ENCODE data around the gene CYP26A1.

- TF ChIP-seq EGR1 (IDR thresholded peaks at IDR 0.05; ENCODE audit: low read depth) (no peak), EZH2 (IDR thresholded peaks at IDR 0.05) (no peak), REST (IDR thresholded peaks at IDR 0.05; ENCODE audit: low read depth) (no peak), CTCF (IDR thresholded peaks at IDR 0.05 in 2 of 3, conservative IDR thresholded peaks at IDR 0.05 in 1 of 3; ENCODE audit: borderline replicate concordance in 1 of 3, insufficient read depth in 1 of 3, low read depth in 2 of 3, low read length in 2 of 3) (peak; percentile 73 to 90 (median 82)), SIN3A (IDR thresholded peaks at IDR 0.05; ENCODE audit: low read depth) (no peak), YY1 (IDR thresholded peaks at IDR 0.05; ENCODE audit: extremely low read depth, insufficient replicate concordance, low read depth, low read length) (no peak)
Observed at GRCh38 chr10:93080350-93081046, 6.8 kb downstream of the CYP26A1 start.
